PC-3 (cell line): ENCODE data around the gene NOL8. TPM values are rescaled to one million over a fixed set of nuclear protein-coding genes. Genes with fewer than 3 reads are reported as not detected.

ENCODE experiments used
- ATAC-seq: fragments of 200-7000 bp; cut with Tn5 transposase; 2 replicates; pipeline ENCODE4 v1.9.1; 2020; ENCODE audit warnings: mild to moderate bottlenecking, moderate library complexity
- BruUV-seq: library from RNA; stranded (reverse); fragments of 400-500 nt; replicated peaks from 2 replicates; lab custom pipeline; 2021; lab: Mats Ljungman, UMichigan
- CTCF ChIA-PET: fragments of 300-600 bp; sonication (Branson Sonifier 250); formaldehyde crosslinking; loops from one replicate; lab custom pipeline; 2022; ENCODE audit warnings: antibody characterized with exemption; lab: Charles Lee
- POLR2A ChIA-PET: fragments of 300-600 bp; sonication (Branson Sonifier 250); formaldehyde crosslinking; loops from one replicate; lab custom pipeline; 2022; ENCODE audit warnings: antibody characterized with exemption; ENCODE audit not compliant: unreplicated experiment; lab: Charles Lee
- DNase-seq: peaks from one replicate; pipeline ENCODE4 v3.0.0-alpha.2; 2015
- H2AFZ ChIP-seq: fragments of 300-600 bp; sonication (generic); 2 replicates; pipeline ENCODE4 v1.6.0; 2016; ENCODE audit warnings: antibody characterized with exemption, low read length
- H3F3A ChIP-seq: fragments of 300-600 bp; sonication (generic); one replicate; pipeline ENCODE4 v1.6.0; 2017; ENCODE audit warnings: antibody characterized with exemption, low read length, control low read depth, mild to moderate bottlenecking; ENCODE audit not compliant: unreplicated experiment
- H3K27ac ChIP-seq: fragments of 300-600 bp; sonication (generic); 2 replicates; pipeline ENCODE4 v1.5.1; 2016; ENCODE audit warnings: mild to moderate bottlenecking, low read length
- H3K27me3 ChIP-seq: fragments of 300-600 bp; sonication (generic); 2 replicates; pipeline ENCODE4 v1.6.1; 2016; ENCODE audit warnings: low read length, mixed read lengths
- H3K36me3 ChIP-seq: fragments of 300-600 bp; sonication (generic); 2 replicates; pipeline ENCODE4 v1.6.1; 2016; ENCODE audit warnings: low read depth, mixed run types, low read length, mixed read lengths
- H3K4me1 ChIP-seq: fragments of 300-600 bp; sonication (generic); 2 replicates; pipeline ENCODE4 v1.5.1; 2016; ENCODE audit warnings: low read length; ENCODE audit not compliant: insufficient read depth
- H3K4me2 ChIP-seq: fragments of 300-600 bp; sonication (generic); 2 replicates; pipeline ENCODE4 v1.6.0; 2016; ENCODE audit warnings: low read length
- H3K4me3 ChIP-seq: fragments of 300-600 bp; sonication (generic); 2 replicates; pipeline ENCODE4 v1.5.1; 2016; ENCODE audit warnings: mild to moderate bottlenecking, low read length, mixed read lengths
- H3K79me2 ChIP-seq: fragments of 300-600 bp; sonication (generic); 2 replicates; pipeline ENCODE4 v1.6.1; 2017; ENCODE audit warnings: low read length, mixed read lengths
- H3K9ac ChIP-seq: fragments of 300-600 bp; sonication (generic); 2 replicates; pipeline ENCODE4 v1.6.0; 2016; ENCODE audit warnings: mild to moderate bottlenecking, low read length
- H3K9me2 ChIP-seq: fragments of 300-600 bp; sonication (generic); replicated peaks from 2 replicates; pipeline ENCODE4 v1.6.1; 2016; ENCODE audit warnings: mixed run types, low read length, mixed read lengths
- H3K9me3 ChIP-seq: fragments of 300-600 bp; sonication (generic); 2 replicates; pipeline ENCODE4 v1.6.1; 2016; ENCODE audit warnings: low read length, mixed read lengths
- H4K20me1 ChIP-seq: fragments of 300-600 bp; sonication (generic); 2 replicates; pipeline ENCODE4 v1.6.1; 2016; ENCODE audit warnings: low read length, mixed read lengths
- CTCF ChIP-seq: fragments of 300-600 bp; sonication (generic); conservative IDR thresholded peaks from 2 replicates; pipeline ENCODE4 v1.5.1; 2017; ENCODE audit warnings: antibody characterized with exemption, low read depth, mild to moderate bottlenecking, low read length
- EZH2 ChIP-seq: fragments of 300-600 bp; sonication (generic); IDR thresholded peaks from one replicate; pipeline ENCODE4 v1.6.1; 2017; ENCODE audit warnings: antibody characterized with exemption, mild to moderate bottlenecking, low read length; ENCODE audit not compliant: unreplicated experiment
- EZH2phosphoT487 ChIP-seq: fragments of 300-600 bp; sonication (generic); IDR thresholded peaks from 2 replicates; pipeline ENCODE4 v1.6.1; 2018; ENCODE audit warnings: mild to moderate bottlenecking, antibody characterized with exemption, low read length, borderline replicate concordance
- intact Hi-C: fragments of 100-400 bp; cut with micrococcal nuclease; formaldehyde crosslinking; loops from 2 replicates; pipeline ENCODE4 v1.9.0; 2023
- total RNA-seq: library from RNA; depleted of rRNA; stranded (reverse); fragments of >200 nt; gene quantifications from 2 replicates; pipeline ENCODE4 v1.2.3, GENCODE V29; 2014

The NOL8 gene
- total RNA-seq, 1 experiment from 2014 or later = 21.0 TPM

GRCh38 chr9:92294297-92294676, 30.9 kb downstream of the NOL8 start:
- peaks cover 21% of the 10 kb centered on the region for H3K4me1 ChIP-seq
- peak overlapping the region; percentile 93 for H3K4me3 ChIP-seq
- CTCF ChIA-PET = no interaction called here
- H3K9me3 ChIP-seq = no peaks in the 10 kb centered on the region
- peak overlapping the region; percentile 99 for H3K4me2 ChIP-seq
- peaks cover 50% of the 10 kb centered on the region for H3K79me2 ChIP-seq
- no peaks in the 10 kb centered on the region for H3K27me3 ChIP-seq
- peaks cover 28% of the 10 kb centered on the region; the same call in 1 of the 2 replicates for H3K36me3 ChIP-seq
- peak; percentile 12 for ATAC-seq
- H3K9me2 ChIP-seq = no peaks in the 10 kb centered on the region
- POLR2A ChIA-PET = no interaction called here
- no peak for DNase-seq
- peaks cover 24% of the 10 kb centered on the region for H4K20me1 ChIP-seq
- intact Hi-C loops = no loop called here
- peak overlapping the region; percentile 86; the same call in 1 of the 2 replicates for H2AFZ ChIP-seq
- peak overlapping the region; percentile 99 for H3K9ac ChIP-seq
- H3K27ac ChIP-seq = peak overlapping the region; percentile 79
- BruUV-seq = no TSS peak
- H3F3A ChIP-seq = no peaks in the 10 kb centered on the region
- no peak for TF ChIP-seq CTCF
- TF ChIP-seq EZH2phosphoT487 = no peak
- TF ChIP-seq EZH2 = no peak

DNA sequence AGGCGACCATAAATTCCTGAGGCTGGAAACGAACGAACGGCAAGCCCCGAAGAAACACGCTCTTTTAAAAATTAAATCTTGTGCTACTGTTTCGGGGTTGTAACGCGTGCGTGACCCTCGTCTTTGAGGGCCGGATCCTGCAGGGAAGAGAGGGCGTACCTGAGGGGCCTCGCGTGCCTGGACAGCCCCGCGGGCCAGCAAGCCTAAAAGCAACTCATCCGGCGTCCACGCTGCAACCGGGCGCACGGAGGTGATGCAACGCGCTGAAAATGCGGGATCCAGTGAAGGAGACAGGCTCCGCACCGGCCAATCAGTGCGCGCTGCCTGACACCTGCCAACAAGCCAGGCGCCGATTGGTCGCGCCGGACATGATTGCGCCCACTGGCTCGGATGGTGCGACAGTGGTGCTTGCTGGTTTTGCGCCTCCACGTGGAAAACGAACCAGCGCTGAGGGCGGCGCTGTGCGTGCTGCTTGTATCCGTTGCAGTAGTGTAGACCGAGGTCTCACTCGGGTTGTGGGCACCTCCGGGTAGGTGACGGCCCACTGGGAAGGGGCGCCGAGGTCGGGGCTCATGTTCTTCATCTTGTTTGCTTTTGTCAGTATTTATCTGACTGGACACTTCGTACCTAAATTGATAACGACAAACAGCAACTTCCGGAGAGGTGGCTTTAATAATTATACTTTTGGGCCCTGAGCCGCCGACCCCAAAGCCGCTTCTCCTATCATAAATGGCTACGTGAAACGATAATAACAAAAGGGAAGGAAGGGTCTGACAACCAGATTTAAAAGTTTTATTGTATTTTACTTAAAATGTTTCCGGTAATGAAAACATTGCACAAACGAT, 31.5 kb downstream of the NOL8 start, which contains the start of gene IARS1:
Gene IARS1 (minus strand): TSS at position 246 of the 845 bp plus-strand sequence. CDS start 4,278 bp downstream, outside the sequence.
- intact Hi-C loops = no loop called here
- ATAC-seq = peak; percentile 83
- peak; percentile 96 for DNase-seq
- peaks cover 24% of the 10 kb centered on the region for H4K20me1 ChIP-seq
- H3K27me3 ChIP-seq = no peaks in the 10 kb centered on the region
- ChIA-PET POLR2A (interaction anchor here (0.7 kb wide), 1 partner anchor 28 kb away, joined by 3 read pairs; no protein-coding TSS in a partner anchor), CTCF (no interaction called here)
- H3K9ac ChIP-seq = peak within 1 kb of the TSS; percentile 99
- H3K9me2 ChIP-seq = no peaks in the 10 kb centered on the region
- H3K4me3 ChIP-seq = peak within 1 kb of the TSS; percentile 93
- H3K4me1 ChIP-seq = peaks cover 21% of the 10 kb centered on the region
- H3K4me2 ChIP-seq = peak within 1 kb of the TSS; percentile 99
- peaks cover 56% of the 10 kb centered on the region for H3K79me2 ChIP-seq
- no peaks in the 10 kb centered on the region for H3K9me3 ChIP-seq
- H3K27ac ChIP-seq = peak within 1 kb of the TSS; percentile 79
- no peak for TF ChIP-seq EZH2
- TF ChIP-seq CTCF = peak; percentile 35; the same call in 1 of the 2 replicates
- peaks cover 25% of the 10 kb centered on the region; the same call in 1 of the 2 replicates for H3K36me3 ChIP-seq
- TSS peak; percentile 89 for BruUV-seq
- no peaks in the 10 kb centered on the region for H3F3A ChIP-seq
- H2AFZ ChIP-seq = peak within 1 kb of the TSS; percentile 86

DNA sequence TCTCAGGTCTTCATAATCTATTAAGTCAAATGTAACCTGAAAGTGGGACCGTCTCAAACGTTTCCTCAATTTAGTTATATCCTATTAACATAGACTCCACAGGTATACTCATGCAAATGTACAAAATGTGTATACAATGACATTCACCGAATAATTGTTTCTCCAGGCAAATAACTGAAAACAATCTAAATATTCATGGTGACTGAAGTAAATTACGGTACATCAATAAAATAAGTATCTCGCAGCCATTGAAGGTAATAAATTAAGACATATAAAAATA, 32.1 kb downstream of the NOL8 start:
- Histone ChIP-seq H3K9me3 (no peaks in the 10 kb centered on the region), H3K79me2 (peaks cover 63% of the 10 kb centered on the region), H4K20me1 (peaks cover 24% of the 10 kb centered on the region), H3K4me1 (peaks cover 21% of the 10 kb centered on the region), H3K36me3 (peaks cover 28% of the 10 kb centered on the region; the same call in 1 of the 2 replicates), H2AFZ (peak overlapping the region; percentile 73), H3K27me3 (no peaks in the 10 kb centered on the region), H3K4me2 (peak overlapping the region; percentile 99), H3K27ac (peak overlapping the region; percentile 79), H3K9ac (peak overlapping the region; percentile 99), H3F3A (no peaks in the 10 kb centered on the region), H3K9me2 (no peaks in the 10 kb centered on the region), H3K4me3 (peak overlapping the region; percentile 93)
- ChIA-PET POLR2A (no interaction called here), CTCF (no interaction called here)
- no peak for ATAC-seq
- no peak for DNase-seq
- TF ChIP-seq EZH2phosphoT487 = no peak
- TF ChIP-seq CTCF = no peak
- TF ChIP-seq EZH2 = no peak
- intact Hi-C loops = no loop called here
- TSS peak; percentile 70 for BruUV-seq
